ENCODE results near the gene KRTAP5-7.

Gene KRTAP5-7

DNA sequence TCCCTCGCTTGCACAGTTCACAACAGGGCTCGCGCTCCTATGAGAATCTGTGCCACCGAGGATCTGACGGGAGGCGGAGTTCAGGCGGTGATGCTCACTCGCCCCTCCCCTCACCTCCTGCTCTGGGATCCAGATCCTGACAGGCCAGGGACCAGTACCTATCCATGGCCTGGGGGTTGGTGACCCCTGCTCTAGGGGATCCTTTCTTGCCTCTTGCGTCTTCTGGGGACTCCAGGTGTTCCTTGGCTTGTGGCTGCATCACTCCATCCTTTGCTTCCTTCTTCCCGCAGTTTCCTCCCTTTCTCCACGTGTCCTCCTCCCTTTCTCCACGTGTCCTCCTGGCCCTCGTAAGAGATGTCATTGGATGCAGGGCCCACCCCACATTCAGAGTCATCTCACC, 30.6 kb upstream of the KRTAP5-7 start:
- DNase-seq: no peak

DNA sequence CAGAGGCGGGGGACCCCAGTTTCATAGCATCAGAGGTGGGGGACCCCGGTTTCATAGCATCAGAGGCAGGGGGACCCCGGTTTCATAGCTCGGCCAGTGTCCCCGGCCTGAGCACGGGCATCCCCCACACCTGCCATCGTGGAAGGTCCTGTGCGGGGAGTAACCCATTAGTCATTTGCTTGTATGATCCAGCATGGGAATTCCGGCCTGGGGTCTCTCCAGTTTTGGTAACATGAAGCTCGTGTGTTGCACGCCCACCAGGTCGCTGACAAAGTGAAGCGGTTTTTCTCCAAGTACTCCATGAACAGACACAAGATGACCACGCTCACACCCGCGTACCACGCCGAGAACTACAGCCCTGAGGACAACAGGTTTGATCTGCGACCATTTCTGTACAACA, 29.0 kb upstream of the KRTAP5-7 start:
- no peak for DNase-seq

DNA sequence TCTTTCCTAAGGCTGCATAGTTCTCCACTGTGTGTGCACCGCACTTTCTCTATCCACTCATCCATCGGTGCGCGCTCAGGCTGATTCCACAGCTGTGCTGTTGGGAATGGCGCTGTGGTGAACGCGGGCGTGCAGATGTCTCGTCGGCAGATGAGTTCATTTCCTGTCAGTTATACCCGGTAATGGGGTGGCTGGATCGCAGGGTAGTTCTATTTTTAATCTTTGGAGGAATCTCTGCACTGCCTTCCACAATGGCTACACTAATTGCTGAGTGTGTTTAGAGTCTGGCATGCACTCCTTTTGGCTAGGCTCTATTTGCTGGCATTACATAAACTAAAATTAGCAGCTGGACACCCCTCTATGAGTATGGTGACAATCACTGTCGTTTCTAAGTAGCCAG, 27.9 kb upstream of the KRTAP5-7 start:
- DNase-seq: no peak

DNA sequence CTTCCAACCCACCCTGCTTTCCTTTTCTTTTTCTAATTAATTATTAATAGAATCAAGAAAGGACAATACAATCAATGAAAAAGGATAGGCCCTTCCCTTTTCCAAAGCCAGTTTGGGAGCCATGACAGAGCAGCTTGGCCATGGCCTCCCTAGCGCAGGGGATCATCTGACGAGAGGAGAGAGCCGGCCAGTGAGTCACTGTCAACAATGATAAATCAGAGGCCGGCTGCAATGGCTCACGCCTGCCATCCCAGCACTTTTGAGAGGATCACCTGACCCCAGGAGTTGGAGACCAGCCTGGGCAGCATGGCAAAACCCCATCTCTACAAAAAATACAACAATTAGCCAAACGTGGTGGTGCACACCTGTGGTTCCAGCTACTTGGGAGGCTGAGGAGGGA, 27.5 kb upstream of the KRTAP5-7 start:
- no peak for DNase-seq

DNA sequence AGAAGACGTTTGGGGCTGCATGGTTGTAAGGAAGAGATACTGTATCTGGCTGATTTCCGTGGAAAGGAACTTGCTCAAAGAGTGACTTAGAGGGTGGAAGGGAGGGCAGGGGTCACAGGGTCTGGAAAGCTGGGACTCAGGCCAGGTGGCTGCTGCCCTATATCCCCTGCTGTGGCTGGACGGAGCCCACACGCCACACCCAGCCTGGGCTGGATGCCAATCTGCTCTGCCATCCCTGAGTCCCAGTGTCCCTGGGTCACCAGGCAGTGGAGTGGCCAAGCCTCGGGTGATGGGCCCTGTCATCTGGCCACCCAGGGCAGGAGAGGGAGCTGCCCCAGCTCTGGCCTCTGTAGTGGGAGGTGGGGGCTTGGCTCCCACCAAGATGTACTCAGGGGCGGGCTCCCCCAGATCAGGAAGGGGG, 26.5 kb upstream of the KRTAP5-7 start:
- DNase-seq: no peak

DNA sequence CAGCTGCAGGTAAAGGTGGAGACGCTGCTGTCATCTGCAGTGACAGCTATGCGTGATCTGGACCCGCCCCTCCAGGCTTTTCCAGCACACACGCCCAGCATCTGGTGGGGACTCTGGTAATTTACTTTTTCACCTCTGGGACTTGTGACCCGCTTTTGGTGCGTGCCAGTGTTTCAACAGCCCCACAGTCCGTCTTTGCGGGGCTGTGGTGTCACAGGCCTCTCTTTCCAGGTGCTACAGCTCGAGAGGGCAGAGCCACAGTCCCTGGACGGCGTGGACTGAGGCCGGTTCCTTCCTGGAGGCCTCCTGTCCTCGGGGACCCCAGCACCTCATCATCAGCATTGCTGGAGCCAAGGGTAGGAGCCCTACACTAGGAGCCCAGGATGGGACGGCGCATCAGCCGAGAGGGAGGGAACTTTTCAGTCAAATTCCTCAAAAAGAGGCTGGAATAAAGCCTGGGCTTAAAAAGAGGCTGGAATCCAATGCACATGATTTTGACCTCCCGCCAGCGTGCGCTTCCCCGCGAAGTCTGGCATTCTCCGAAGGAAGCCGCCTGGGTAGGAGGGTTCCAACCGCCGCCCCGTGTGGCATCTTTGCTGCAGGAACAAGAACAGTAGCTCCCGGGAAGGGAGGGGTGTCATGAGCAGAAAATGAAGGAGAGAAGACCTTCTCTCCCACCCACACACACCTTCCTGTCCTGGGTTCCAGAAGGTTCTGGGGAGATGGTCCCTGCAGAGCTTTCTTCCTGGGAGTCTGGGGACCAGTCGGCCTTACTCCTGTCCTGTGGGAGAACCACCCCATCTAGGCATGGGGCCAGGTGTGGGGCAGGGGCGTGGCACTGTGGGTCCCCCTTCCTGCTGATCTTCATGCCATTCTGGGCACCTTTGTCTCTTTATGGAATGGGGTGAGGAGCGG, 25.7 kb upstream of the KRTAP5-7 start:
- DNase-seq: no peak

DNA sequence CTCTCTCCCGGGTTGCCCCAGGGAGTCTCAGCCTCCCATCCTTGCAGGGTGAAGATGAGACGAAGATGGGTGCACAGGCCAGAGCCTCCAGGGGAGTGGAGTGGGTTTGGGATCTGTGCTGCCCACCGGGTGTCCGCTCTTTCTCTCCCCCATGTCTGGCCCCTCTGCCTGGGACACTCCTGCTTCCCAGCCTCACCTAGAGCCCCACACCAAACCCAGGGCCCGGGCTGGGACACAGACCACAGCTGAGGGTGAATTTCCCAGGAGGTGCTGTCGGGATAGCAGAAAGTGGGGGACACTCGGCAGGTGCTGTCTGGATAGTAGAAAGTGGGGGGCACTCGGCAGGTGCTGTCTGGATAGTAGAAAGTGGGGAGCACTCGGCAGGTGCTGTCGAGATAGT, 25.0 kb upstream of the KRTAP5-7 start:
- no peak for DNase-seq

DNA sequence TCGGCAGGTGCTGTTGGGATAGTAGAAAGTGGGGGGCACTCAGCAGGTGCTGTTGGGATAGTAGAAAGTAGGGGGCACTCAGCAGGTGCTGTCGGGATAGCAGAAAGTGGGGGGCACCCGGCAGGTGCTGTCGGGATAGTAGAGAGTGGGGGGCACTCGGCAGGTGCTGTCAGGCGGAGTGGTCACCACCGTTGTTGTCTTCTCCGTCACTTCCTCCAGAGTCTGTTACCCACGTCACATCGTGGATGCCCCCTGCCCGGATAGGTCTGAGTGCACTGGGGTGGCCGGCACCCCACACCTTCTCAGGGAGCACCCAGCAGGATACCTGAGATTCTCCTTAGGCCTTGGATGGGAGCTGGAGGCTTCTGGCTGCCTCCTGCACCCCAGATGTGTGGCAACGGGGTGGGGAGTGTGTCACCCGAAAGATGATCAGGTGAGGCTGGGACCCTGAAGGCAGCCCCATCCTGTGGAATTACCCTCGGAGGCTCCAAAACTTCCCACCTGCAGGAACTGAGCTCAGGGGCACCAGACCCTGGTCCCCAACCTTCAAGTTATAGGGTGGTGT, 24.1 kb upstream of the KRTAP5-7 start:
- no peak for DNase-seq

DNA sequence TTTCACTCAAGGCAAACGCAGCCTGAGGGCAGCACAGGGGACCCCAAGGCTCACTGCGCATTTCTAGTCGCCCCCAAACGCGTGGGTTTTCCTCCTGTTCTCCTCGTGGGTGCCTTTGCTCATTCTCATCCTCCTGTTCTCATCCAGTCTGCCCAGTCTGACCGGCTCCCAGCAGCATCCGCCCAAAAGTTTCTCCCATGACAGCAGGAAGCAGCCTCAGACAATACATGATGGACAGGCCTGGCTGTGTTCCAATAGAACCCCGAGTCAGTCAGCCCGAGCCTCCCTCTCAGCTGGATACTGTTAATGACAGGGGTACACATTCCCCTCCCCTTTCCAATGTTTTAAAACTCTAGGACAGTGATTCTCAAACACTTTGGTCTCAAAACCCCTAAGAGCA, 22.5 kb upstream of the KRTAP5-7 start:
- DNase-seq: no peak

DNA sequence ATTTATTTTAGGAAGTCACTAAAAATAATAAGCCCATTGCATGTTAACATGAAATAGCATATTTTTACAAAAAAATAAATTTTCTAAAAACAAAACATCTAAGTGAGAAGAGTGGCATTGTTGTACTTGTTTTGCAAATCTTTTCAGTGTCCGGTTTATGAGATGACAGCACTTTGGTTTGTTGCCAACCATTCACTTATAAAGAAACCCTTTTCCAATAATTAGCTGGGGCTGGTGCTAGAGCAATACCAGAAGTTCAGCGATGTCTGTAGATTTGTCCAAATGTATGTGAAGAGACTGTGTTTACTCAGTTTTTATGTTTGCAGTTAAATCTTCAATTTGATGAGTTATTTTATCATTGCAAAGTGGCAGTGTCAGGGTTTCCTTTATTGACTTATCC, 22.1 kb upstream of the KRTAP5-7 start:
- no peak for DNase-seq

DNA sequence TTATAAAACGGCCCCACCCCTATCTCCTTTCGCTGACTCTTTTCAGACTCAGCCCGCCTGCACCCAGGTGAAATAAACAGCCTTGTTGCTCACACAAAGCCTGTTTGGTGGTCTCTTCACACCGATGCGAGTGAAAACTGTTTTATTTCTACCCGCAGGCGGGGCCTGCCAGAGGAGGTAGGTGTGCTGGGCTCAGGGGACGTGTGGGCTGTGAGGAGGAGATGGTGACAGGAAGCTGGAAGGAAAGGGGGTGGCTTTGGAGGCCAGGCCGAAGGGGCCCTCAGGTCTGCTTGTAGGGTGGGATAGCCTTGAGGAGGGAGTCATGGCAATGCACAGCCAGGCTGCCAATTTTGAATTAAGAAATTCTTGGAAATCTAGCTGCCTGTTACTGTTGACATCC, 21.3 kb upstream of the KRTAP5-7 start:
- DNase-seq: no peak

DNA sequence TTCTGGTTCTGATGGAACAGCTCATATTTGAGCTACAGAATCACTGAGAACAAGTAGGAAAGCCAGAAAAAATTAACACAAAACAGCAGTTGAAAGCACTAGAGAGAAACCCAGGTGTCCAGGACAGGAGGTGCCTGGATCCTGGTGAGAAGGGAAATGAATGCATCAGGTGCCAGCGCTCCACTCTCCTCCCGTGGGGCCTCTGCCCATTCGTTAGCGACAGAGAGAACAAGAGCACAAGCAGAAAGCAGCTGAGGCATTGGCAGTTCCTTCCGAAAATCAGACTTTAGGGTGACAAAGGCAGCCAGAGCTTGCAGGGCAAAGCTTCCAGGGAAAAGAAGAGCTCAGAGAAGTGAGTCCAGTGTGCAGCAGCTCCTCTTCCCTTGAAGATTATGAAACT, 20.0 kb upstream of the KRTAP5-7 start:
- DNase-seq: no peak

DNA sequence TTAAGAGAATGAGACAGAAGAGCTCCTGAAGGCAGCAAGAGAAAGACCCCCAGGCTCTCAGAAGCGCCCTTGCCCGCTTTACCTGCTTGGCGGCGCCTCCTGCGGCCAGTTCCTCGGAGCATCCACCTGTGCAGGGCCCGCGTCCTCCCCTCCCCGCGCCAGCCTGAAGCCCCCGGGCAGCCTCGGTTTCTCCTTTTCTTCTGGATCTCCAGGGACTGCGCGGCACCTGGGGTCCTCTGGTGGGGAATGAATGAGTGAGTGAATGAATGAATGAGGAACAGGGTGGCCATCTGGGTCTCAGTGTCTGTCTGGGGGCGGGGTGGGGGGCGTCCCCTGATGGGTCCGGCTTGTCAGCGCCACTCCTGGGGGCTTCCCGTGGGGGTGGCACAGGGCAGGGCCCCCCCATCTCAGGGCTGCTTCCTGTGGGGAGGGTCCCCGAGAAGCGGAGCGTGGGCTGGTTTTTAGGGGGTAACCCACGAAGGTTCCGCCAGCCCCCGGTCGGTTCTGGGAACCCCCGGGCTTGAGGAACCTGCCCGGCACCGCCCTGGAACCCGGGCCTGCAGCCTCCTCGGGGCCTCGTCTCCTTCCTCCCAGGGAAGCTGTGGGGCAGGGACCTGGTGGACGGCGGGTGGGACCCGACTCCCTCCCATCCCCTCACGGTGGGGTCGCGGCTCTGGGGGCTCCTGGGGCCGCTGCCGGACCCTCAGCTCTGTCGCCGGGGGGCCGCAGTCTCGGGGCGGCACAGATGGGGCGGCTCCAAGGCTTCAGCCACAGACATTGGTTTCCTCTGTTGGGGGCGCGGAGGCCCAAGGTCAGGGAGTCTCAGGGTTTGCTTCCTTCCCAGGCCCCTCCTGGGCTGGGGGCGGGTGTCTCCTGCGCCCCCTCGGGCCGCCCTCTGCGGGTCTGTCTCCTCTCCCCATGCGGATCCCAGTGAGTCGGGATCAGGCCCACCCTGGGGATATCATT, 8.3 kb upstream of the KRTAP5-7 start:
- DNase-seq: no peak

DNA sequence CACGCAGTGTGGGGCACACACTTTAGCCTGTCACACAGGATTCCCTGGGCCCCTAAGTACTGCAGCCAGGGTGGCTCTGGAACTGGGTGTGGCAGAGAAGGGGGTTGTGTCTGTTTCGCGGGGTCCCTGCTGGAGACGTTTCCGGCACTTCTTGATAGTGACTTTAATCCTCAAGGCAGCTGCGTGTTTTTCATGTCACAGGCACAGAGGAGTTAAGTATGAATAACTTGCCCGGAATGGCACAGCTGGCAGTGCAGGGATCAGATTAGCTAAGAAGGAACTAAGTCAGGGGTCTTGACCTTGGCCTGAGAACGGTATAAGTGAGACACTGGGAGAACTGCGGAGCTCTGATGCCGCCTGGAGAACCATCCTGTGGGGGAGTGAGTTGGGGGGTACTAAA, 7.5 kb upstream of the KRTAP5-7 start:
- no peak for DNase-seq

DNA sequence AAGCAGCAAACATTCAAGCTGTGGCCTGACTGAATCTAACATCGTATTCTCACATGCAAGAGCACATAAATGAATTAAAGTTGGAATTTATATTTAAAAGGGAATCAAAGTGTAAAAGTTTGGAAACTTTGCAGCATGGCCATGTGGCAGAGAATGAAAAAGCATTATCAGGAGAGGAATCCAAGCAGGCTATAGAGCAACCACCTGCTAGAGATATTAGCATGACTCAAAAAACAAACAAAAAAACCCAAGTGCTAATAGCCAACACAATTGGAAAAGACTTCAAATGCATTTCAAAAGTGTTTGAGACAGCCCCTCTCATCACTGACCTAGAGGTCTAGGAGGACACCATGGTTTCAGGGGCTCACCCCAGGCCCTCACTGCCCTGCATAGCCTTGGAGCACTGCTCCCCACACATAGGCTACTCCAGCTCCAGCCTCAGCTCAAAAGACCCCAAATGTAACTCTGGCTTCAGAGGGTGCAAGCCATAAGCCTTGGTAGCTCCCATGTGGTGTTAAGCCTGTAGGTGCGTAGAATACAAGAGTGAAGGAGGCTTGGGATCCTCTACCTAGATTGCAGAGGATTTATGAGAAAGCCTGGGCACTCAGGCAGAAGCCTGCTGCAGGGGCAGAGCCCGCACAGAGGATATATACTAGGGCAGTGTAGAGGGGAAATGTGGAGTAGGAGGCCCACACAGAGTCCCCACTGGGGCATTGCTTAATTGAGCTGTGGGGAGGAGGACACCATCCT, 1.7 kb upstream of the KRTAP5-7 start:
- no peak for DNase-seq

DNA sequence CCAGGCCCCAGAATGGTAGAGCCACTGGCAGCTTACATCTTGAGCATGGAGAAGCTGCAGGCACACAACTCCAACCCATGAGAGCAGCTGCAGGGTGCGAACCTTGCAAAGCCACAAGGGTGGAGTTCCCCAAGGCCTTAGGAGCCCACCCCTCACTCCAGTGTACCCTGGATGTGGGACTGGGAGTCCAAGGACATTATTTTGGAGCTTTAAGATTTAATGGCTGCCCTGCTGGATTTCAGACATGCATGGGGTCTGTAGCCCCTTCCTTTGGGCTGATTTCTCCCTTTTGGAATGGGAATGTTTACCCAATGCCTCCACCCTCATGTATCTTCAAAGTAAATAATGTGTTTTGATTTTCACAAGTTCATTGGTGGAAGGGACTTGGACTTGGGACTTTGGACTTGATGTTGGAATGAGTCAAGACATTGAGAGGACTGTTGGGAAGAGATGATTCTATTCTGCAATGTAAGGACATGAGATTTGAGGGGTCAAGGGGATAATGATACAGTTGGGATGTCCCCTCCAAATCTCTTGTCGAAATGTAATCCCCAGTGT, 1.1 kb upstream of the KRTAP5-7 start:
- DNase-seq: no peak

DNA sequence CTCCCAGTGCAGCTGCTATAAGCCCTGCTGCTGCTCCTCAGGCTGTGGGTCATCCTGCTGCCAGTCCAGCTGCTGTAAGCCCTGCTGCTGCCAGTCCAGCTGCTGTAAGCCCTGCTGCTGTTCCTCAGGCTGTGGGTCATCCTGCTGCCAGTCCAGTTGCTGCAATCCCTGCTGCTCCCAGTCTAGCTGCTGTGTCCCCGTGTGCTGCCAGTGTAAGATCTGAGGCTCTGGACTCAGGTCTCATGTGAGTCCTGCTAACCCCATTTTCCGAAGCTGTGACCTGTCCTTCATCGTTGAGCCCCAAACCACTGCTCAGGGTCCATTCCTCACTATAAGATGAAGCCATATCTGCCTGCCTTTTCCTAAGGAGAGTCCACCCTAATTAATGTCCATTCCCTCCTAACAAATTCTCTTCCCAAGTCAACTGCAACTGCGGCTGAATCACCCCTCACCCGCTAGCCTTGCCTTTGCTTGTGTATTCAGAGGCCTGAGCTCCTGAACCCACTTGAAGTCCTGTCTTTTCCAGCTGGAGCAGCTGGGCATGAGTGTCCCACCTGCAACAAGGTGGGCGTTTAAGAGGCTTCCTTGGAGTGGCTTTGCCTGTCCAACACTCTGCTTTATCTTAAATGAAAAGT, 626 bp downstream of the KRTAP5-7 start:
- DNase-seq: no peak

DNA sequence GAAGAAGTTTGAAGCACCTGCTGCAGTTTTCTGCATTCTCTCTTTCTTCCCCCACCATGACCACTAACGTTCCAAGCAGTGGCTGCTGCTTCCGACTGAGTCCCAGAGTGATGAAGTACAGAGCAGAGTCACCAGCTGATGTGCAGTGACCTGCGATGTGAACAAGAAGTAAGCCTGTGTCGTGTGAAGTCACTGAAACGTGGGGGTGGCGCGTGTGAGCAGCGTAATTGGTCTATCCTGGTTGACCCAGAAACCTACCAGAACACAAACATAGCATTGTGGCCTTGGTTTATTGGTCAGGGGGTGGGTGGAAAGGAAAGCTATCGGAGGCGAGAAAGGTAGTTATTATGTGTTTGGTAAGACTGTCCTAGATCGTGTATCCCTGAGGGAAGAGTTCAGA, 3.5 kb downstream of the KRTAP5-7 start:
- DNase-seq: no peak

DNA sequence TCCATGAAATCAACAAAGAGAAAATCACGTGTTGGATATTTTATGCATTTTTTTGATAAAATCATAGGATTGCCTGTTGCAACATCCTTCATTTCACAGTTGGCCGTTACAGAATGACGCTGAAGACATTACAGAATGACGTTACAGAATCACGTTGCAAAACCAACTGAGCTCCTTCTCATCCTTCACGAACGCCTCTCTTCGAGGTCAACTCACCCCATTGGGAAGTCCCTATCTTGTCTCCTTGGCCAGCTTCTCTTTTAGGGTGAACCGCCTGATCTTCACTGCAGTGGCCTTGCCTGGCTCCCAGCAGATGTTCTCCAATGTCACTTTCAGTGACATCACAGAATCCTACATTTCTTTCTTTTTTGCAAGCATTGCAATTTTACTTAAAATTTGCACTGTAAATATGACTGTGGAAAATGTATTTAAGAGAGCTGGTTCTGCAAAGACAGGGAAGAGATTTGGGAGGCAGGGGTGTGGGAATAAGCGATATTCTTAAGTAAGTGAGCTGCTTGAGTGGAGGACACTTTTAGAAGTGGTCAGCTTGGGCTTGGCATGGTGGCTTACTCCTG, 5.1 kb downstream of the KRTAP5-7 start:
- DNase-seq: no peak

DNA sequence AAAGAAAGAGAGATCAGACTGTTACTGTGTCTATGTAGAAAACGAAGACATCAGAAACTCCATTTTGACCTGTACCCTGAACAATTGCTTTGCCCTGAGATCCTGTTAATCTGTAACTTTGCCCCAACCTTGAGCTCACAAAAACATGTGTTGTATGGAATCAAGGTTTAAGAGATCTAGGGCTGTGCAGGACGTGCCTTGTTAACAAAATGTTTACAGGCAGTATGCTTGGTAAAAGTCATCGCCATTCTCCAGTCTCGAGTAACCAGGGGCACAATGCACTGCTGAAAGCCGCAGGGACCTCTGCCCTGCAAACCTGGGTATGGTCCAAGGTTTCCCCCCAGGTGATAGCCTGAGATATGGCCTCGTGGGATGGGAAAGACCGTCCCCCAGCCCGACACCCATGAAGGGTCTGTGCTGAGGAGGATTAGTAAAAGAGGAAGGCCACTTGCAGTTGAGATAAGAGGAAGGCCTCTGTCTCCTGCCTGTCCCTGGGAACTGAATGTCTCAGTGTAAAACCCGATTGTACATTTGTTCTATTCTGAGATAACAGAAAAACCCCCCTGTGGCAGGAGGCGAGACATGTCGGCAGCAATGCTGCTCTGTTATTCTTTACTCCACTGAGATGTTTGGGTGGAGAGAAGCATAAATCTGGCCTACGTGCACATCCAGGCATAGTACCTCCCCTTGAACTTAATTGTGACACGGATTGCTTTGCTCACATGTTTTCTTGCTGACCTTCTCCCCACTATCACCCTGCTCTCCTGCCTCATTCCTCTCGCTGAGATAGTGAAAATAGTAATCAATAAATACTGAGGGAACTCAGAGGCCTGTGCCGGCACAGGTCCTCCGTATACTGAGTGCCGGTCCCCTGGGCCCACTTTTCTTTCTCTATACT, 7.9 kb downstream of the KRTAP5-7 start:
- DNase-seq: peak; percentile 91
